ENCODE measurements around the gene FRG2.
"Not testable (repeated sequence)": the region's sequence is repeated elsewhere in the genome, so short reads cannot be mapped to it uniquely, and the experiment has no call there.

FRG2 gene

GRCh38 chr4:190027156-190027555 lies at the start of gene FRG2:
FRG2 (minus strand) TSS chr4:190027256; CDS start chr4:190027204, 52 bp downstream.
- H3K9ac ChIP-seq (ENCODE audit: low read length); DNase-seq (ENCODE audit: low read depth); H3K4me1 ChIP-seq (ENCODE audit: control insufficient read depth, insufficient read depth, low read length); H3K4me3 ChIP-seq (ENCODE audit: low read length); H3K9me3 ChIP-seq (ENCODE audit: control insufficient read depth, low read length); H3K36me3 ChIP-seq (ENCODE audit: control insufficient read depth, insufficient read depth, low read length, severe bottlenecking); H3K27me3 ChIP-seq (replicated peaks; ENCODE audit: control insufficient read depth, insufficient read depth, low read length): not testable (repeated sequence)

- not testable (repeated sequence) for H3K9ac ChIP-seq (ENCODE audit: low read length); H3K9me3 ChIP-seq (ENCODE audit: control insufficient read depth, low read length); H3K36me3 ChIP-seq (ENCODE audit: control insufficient read depth, insufficient read depth, low read length, severe bottlenecking); DNase-seq (ENCODE audit: low read depth); H3K27me3 ChIP-seq (replicated peaks; ENCODE audit: control insufficient read depth, insufficient read depth, low read length); H3K4me1 ChIP-seq (ENCODE audit: control insufficient read depth, insufficient read depth, low read length); H3K4me3 ChIP-seq (ENCODE audit: low read length)
Observed at GRCh38 chr4:190068351-190068750, 41.3 kb upstream of the FRG2 start.

- not testable (repeated sequence) for H3K4me1 ChIP-seq (ENCODE audit: control insufficient read depth, insufficient read depth, low read length); H3K27me3 ChIP-seq (replicated peaks; ENCODE audit: control insufficient read depth, insufficient read depth, low read length); H3K4me3 ChIP-seq (ENCODE audit: low read length); H3K36me3 ChIP-seq (ENCODE audit: control insufficient read depth, insufficient read depth, low read length, severe bottlenecking); H3K9ac ChIP-seq (ENCODE audit: low read length); H3K9me3 ChIP-seq (ENCODE audit: control insufficient read depth, low read length)
- DNase-seq (ENCODE audit: low read depth): peak; percentile 7
Observed at GRCh38 chr4:190064805-190065204, 37.7 kb upstream of the FRG2 start.

DNA sequence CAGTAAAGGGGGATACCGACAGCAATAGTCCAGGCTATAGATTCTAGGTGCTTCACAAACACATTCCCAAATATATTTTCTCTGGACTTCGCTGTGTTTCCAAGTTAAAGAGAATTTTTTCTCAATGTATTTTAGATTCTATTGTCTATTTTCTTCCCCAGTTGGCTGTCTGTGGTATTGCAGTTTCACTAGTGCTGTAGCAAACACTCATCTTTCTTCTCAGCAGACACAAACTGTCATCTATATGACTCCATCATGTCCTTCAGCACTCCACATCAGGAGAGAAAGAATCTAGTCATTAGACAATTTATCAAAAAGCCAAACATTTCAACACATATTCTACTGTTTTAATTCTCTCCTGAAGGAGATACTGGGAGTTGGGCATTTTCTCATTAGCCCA lies 37.3 kb upstream of the FRG2 start, which contains the start of gene DBET:
Gene DBET (plus strand): TSS at position 161 of the 400 bp plus-strand sequence.
- not testable (repeated sequence) for H3K4me1 ChIP-seq (ENCODE audit: control insufficient read depth, insufficient read depth, low read length); DNase-seq (ENCODE audit: low read depth); H3K36me3 ChIP-seq (ENCODE audit: control insufficient read depth, insufficient read depth, low read length, severe bottlenecking); H3K9ac ChIP-seq (ENCODE audit: low read length); H3K27me3 ChIP-seq (replicated peaks; ENCODE audit: control insufficient read depth, insufficient read depth, low read length); H3K4me3 ChIP-seq (ENCODE audit: low read length); H3K9me3 ChIP-seq (ENCODE audit: control insufficient read depth, low read length)

GRCh38 chr4:190058997-190059396 lies 31.9 kb upstream of the FRG2 start:
- H3K4me1 ChIP-seq (ENCODE audit: control insufficient read depth, insufficient read depth, low read length); H3K36me3 ChIP-seq (ENCODE audit: control insufficient read depth, insufficient read depth, low read length, severe bottlenecking); H3K4me3 ChIP-seq (ENCODE audit: low read length); H3K9me3 ChIP-seq (ENCODE audit: control insufficient read depth, low read length); H3K9ac ChIP-seq (ENCODE audit: low read length); DNase-seq (ENCODE audit: low read depth); H3K27me3 ChIP-seq (replicated peaks; ENCODE audit: control insufficient read depth, insufficient read depth, low read length): not testable (repeated sequence)

DNA sequence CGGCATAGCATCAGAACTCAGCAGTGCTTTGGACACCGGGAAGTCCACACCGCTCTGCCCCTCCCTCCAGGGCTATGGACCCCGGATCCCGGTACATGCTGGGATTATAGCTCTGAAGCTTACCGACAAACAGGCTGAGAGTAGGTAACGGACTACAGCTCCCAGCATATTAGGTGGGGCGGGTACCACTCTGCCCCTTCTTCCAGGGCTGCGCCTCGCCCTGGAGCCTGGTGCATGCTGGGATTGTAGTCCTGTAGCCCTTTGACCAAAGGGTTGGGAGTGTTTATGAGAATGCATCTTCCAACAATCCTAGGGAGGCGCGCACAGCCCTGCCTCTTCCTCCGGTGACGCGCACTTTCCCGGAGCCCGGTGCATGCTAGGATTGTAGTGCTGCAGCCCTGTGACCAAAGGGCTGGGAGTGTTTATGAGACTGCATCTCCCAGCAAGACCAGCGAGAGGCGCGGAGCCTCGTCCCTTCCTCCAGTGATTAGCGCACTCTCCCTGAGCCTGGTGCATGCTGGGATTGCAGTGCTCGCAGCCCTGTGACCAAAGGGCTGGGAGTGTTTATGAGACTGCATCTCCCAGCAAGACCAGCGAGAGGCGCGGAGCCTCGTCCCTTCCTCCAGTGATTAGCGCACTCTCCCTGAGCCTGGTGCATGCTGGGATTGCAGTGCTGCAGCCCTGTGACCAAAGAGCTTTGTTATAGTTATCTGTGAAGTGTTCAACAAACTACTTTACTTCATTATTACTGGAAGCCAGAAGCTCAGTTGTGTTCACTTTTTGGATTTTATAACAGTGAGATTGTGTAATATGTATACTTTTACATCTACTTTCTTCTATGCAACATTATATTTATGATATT lies 22.6 kb upstream of the FRG2 start:
- not testable (repeated sequence) for H3K27me3 ChIP-seq (replicated peaks; ENCODE audit: control insufficient read depth, insufficient read depth, low read length); DNase-seq (ENCODE audit: low read depth); H3K36me3 ChIP-seq (ENCODE audit: control insufficient read depth, insufficient read depth, low read length, severe bottlenecking); H3K4me1 ChIP-seq (ENCODE audit: control insufficient read depth, insufficient read depth, low read length); H3K9ac ChIP-seq (ENCODE audit: low read length); H3K9me3 ChIP-seq (ENCODE audit: control insufficient read depth, low read length); H3K4me3 ChIP-seq (ENCODE audit: low read length)

- not testable (repeated sequence) for H3K4me3 ChIP-seq (ENCODE audit: low read length); H3K9me3 ChIP-seq (ENCODE audit: control insufficient read depth, low read length); H3K9ac ChIP-seq (ENCODE audit: low read length); H3K36me3 ChIP-seq (ENCODE audit: control insufficient read depth, insufficient read depth, low read length, severe bottlenecking); DNase-seq (ENCODE audit: low read depth); H3K27me3 ChIP-seq (replicated peaks; ENCODE audit: control insufficient read depth, insufficient read depth, low read length); H3K4me1 ChIP-seq (ENCODE audit: control insufficient read depth, insufficient read depth, low read length)
Observed at GRCh38 chr4:190047627-190048026, 20.6 kb upstream of the FRG2 start.

DNA sequence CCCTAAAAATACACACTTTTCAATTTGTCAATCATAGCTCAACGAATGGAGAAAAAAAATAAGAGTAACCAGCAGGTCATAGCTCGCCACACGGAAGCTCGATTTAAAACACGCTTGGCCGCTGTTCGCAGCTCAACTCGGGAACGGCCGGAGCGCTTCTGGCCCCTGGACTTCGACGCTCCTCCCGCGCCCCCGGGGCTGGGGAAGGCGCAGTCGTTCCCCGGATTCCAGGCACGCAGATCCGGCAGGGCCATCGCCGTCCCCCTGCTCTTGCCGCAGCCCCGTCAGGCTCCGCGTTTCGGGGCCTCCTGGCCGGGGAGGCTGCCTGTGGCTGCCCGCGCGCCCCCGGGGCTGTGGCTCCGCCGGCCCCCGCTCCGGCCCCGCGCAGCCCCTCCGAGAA lies 13.8 kb upstream of the FRG2 start:
- not testable (repeated sequence) for H3K4me3 ChIP-seq (ENCODE audit: low read length)

DNA sequence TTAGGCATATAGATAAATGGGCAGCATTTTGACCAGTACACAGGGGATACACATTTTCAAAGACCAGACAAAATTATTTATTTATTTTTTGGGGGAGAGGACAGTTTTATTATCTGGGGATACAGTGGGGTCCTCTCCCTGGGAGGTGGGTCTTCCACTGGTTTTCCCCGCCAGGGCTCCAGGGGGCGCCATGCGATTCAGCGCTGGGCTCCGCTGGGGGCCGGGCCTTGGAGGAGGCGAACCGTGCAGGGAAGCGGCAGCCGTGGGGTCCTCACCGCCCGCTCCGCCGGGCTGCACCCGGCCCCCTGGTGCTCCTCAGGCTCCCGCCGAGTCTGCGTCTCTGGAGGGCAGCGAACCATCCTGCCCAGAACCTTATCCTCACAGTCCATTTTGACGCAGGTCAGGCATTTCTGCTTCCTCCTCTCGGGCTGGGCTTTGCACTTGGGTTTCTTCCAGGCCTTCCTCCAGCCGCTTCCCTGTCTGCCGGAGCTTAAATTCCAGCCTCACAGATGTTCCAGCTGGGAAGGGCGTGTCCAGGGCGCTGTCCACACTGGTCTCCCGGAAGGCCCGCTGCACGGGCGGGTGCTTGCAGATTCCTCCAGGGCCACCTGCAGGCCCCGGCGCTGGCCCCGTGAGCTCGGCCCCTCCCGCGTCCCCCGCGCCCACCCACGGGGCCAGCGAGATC lies 10.8 kb upstream of the FRG2 start:
- not testable (repeated sequence) for H3K4me3 ChIP-seq (ENCODE audit: low read length); H3K9ac ChIP-seq (ENCODE audit: low read length); DNase-seq (ENCODE audit: low read depth); H3K4me1 ChIP-seq (ENCODE audit: control insufficient read depth, insufficient read depth, low read length); H3K36me3 ChIP-seq (ENCODE audit: control insufficient read depth, insufficient read depth, low read length, severe bottlenecking); H3K9me3 ChIP-seq (ENCODE audit: control insufficient read depth, low read length); H3K27me3 ChIP-seq (replicated peaks; ENCODE audit: control insufficient read depth, insufficient read depth, low read length)

More for the DNA sequence above, 13.8 kb upstream of the FRG2 start:
- not testable (repeated sequence) for DNase-seq (ENCODE audit: low read depth); H3K9ac ChIP-seq (ENCODE audit: low read length); H3K4me1 ChIP-seq (ENCODE audit: control insufficient read depth, insufficient read depth, low read length); H3K27me3 ChIP-seq (replicated peaks; ENCODE audit: control insufficient read depth, insufficient read depth, low read length); H3K9me3 ChIP-seq (ENCODE audit: control insufficient read depth, low read length); H3K36me3 ChIP-seq (ENCODE audit: control insufficient read depth, insufficient read depth, low read length, severe bottlenecking)

GRCh38 chr4:190031264-190031663 lies 4.2 kb upstream of the FRG2 start:
- not testable (repeated sequence) for H3K36me3 ChIP-seq (ENCODE audit: control insufficient read depth, insufficient read depth, low read length, severe bottlenecking); H3K4me3 ChIP-seq (ENCODE audit: low read length); DNase-seq (ENCODE audit: low read depth); H3K27me3 ChIP-seq (replicated peaks; ENCODE audit: control insufficient read depth, insufficient read depth, low read length); H3K9ac ChIP-seq (ENCODE audit: low read length); H3K4me1 ChIP-seq (ENCODE audit: control insufficient read depth, insufficient read depth, low read length); H3K9me3 ChIP-seq (ENCODE audit: control insufficient read depth, low read length)

DNA sequence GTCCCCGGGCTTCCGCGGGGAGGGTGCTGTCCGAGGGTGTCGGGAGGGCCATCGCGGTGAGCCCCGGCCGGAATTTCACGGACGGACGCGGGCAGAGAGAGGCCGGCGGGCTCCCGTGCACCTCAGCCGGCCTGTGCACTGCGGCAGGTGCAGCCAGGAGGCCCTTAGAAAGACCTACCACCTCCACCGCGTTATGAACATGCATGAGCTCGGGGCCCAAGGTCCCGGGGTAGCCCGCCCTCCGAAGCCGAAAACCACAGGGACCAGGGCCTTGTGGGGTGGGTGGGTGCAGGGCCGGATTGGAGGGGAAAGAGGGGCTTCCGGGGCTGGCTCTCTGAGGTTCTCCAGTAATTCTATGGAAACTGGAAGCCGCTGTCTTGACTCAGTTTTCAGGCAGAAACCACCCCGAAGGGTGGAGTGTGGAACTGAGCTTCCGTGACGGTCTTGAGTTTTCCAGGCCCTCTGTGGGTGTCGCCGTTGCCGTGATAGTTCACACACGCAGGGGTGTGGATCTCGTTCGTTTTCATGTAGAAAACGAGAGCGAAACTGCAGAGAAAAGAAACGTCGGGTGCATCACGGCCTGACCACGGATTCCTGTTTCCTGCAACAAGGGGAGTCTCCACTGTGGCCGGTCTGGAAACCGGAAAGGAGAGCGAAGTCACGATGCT lies 4.3 kb downstream of the FRG2 start:
- H3K4me1 ChIP-seq (ENCODE audit: control insufficient read depth, insufficient read depth, low read length); DNase-seq (ENCODE audit: low read depth); H3K4me3 ChIP-seq (ENCODE audit: low read length); H3K9ac ChIP-seq (ENCODE audit: low read length); H3K36me3 ChIP-seq (ENCODE audit: control insufficient read depth, insufficient read depth, low read length, severe bottlenecking); H3K9me3 ChIP-seq (ENCODE audit: control insufficient read depth, low read length): not testable (repeated sequence)
- peaks cover 15% of the 10 kb centered on the region for H3K27me3 ChIP-seq (replicated peaks; ENCODE audit: control insufficient read depth, insufficient read depth, low read length)
